ENCODE data around the gene GAA. TPM values are rescaled to one million over a fixed set of nuclear protein-coding genes. Genes with fewer than 3 reads are reported as not detected.
"Not testable (repeated sequence)": the region's sequence is repeated elsewhere in the genome, so short reads cannot be mapped to it uniquely, and the experiment has no call there.

Gene GAA
- total RNA-seq, 5 donors from 2014 or later (not counting 1 experiment from before 2014, with no cell fraction given): 32.0 to 47.2 (median 42.1) TPM

GRCh38 chr17:80090164-80090563 is 11.2 kb upstream of the GAA start:
- H3K4me3 ChIP-seq (ENCODE audit: control insufficient read depth in 1 of 2, extremely low read depth in 1 of 2, low read length in 1 of 2); H3K4me1 Mint-ChIP-seq; H3K27me3 Mint-ChIP-seq; H3K27ac ChIP-seq (ENCODE audit: low read length); DNase-seq; H3K9me3 Mint-ChIP-seq; H3K4me3 Mint-ChIP-seq; H3K27ac Mint-ChIP-seq; H3K4me1 ChIP-seq (ENCODE audit: control insufficient read depth in 1 of 2, extremely low read depth in 1 of 2, insufficient read depth in 2 of 2, low read length in 2 of 2); H3K36me3 ChIP-seq (ENCODE audit: control insufficient read depth in 2 of 2, extremely low read depth in 1 of 2, insufficient read depth in 1 of 2, low read length in 1 of 2); POLR2A ChIA-PET; H3K36me3 Mint-ChIP-seq; ATAC-seq (replicated peaks in 1 of 4); H3K9me3 ChIP-seq: not testable (repeated sequence)
- CTCF ChIA-PET: interaction anchor here in 1 of 2 donors (1.2 kb wide), 1 partner anchor 11 kb away, joined by 4 read pairs; the partner anchor contains the start of gene GAA
- peaks cover 0 to 24% of the 10 kb centered on the region in 2 experiments for H3K27me3 ChIP-seq (replicated peaks in 1 of 2; ENCODE audit: control insufficient read depth in 2 of 2, extremely low read depth in 1 of 2, insufficient read depth in 2 of 2, low read length in 1 of 2)
- WGBS (ENCODE audit: insufficient coverage): 89% methylated on average over 39 of the region's 44 CpGs

GRCh38 chr17:80091376-80091775 is 10.0 kb upstream of the GAA start:
- no peak for DNase-seq
- no peak overlapping the region for H3K4me3 Mint-ChIP-seq
- no peak overlapping the region for H3K27ac ChIP-seq (ENCODE audit: low read length)
- no peaks in the 10 kb centered on the region for H3K36me3 ChIP-seq (ENCODE audit: control insufficient read depth in 2 of 2, extremely low read depth in 1 of 2, insufficient read depth in 1 of 2, low read length in 1 of 2)
- ChIA-PET POLR2A (no interaction called here), CTCF (no interaction called here)
- no peaks in the 10 kb centered on the region for H3K9me3 Mint-ChIP-seq
- no peaks in the 10 kb centered on the region for H3K36me3 Mint-ChIP-seq
- no peaks in the 10 kb centered on the region for H3K4me1 ChIP-seq (ENCODE audit: control insufficient read depth in 1 of 2, extremely low read depth in 1 of 2, insufficient read depth in 2 of 2, low read length in 2 of 2)
- no peak overlapping the region for H3K27ac Mint-ChIP-seq
- peaks cover 0 to 21% of the 10 kb centered on the region in 2 experiments for H3K27me3 ChIP-seq (replicated peaks in 1 of 2; ENCODE audit: control insufficient read depth in 2 of 2, extremely low read depth in 1 of 2, insufficient read depth in 2 of 2, low read length in 1 of 2)
- no peaks in the 10 kb centered on the region for H3K9me3 ChIP-seq
- H3K4me3 ChIP-seq (ENCODE audit: control insufficient read depth in 1 of 2, extremely low read depth in 1 of 2, low read length in 1 of 2): no peak overlapping the region
- no peaks in the 10 kb centered on the region for H3K4me1 Mint-ChIP-seq
- no peak for ATAC-seq (replicated peaks in 1 of 4)
- no CpG with 5 or more reads among the region's 4 CpGs for WGBS (ENCODE audit: insufficient coverage)
- H3K27me3 Mint-ChIP-seq: peaks cover 0 to 5% of the 10 kb centered on the region in 2 donors

- H3K9me3 Mint-ChIP-seq: no peaks in the 10 kb centered on the region
- CTCF ChIA-PET: no interaction called here
- H3K9me3 ChIP-seq: no peaks in the 10 kb centered on the region
- ATAC-seq (replicated peaks in 1 of 4) (no peak), DNase-seq (no peak)
- H3K27ac ChIP-seq (ENCODE audit: low read length): no peak overlapping the region
- no peak overlapping the region for H3K27ac Mint-ChIP-seq
- H3K4me1 Mint-ChIP-seq: peaks cover 0 to 2% (median 0%) of the 10 kb centered on the region in 3 donors
- no peaks in the 10 kb centered on the region for H3K4me1 ChIP-seq (ENCODE audit: control insufficient read depth in 1 of 2, extremely low read depth in 1 of 2, insufficient read depth in 2 of 2, low read length in 2 of 2)
- POLR2A ChIA-PET: no interaction called here
- H3K4me3 Mint-ChIP-seq: no peak overlapping the region
- H3K36me3 ChIP-seq (ENCODE audit: control insufficient read depth in 2 of 2, extremely low read depth in 1 of 2, insufficient read depth in 1 of 2, low read length in 1 of 2): no peaks in the 10 kb centered on the region
- peaks cover 0 to 2% of the 10 kb centered on the region in 2 donors for H3K27me3 Mint-ChIP-seq
- peaks cover 0 to 14% of the 10 kb centered on the region in 2 experiments for H3K27me3 ChIP-seq (replicated peaks in 1 of 2; ENCODE audit: control insufficient read depth in 2 of 2, extremely low read depth in 1 of 2, insufficient read depth in 2 of 2, low read length in 1 of 2)
- H3K36me3 Mint-ChIP-seq: no peaks in the 10 kb centered on the region
- no peak overlapping the region for H3K4me3 ChIP-seq (ENCODE audit: control insufficient read depth in 1 of 2, extremely low read depth in 1 of 2, low read length in 1 of 2)
- WGBS (ENCODE audit: insufficient coverage): 67% methylated on average over 6 of the region's 8 CpGs
Observed at GRCh38 chr17:80092959-80093358, 8.4 kb upstream of the GAA start.

- H3K36me3 Mint-ChIP-seq: no peaks in the 10 kb centered on the region
- Histone ChIP-seq H3K36me3 (ENCODE audit: control insufficient read depth in 2 of 2, extremely low read depth in 1 of 2, insufficient read depth in 1 of 2, low read length in 1 of 2) (no peaks in the 10 kb centered on the region), H3K4me1 (ENCODE audit: control insufficient read depth in 1 of 2, extremely low read depth in 1 of 2, insufficient read depth in 2 of 2, low read length in 2 of 2) (peaks cover 0 to 5% of the 10 kb centered on the region in 2 experiments), H3K9me3 (no peaks in the 10 kb centered on the region), H3K27ac (ENCODE audit: low read length) (no peak overlapping the region), H3K4me3 (ENCODE audit: control insufficient read depth in 1 of 2, extremely low read depth in 1 of 2, low read length in 1 of 2) (no peak overlapping the region), H3K27me3 (replicated peaks in 1 of 2; ENCODE audit: control insufficient read depth in 2 of 2, extremely low read depth in 1 of 2, insufficient read depth in 2 of 2, low read length in 1 of 2) (peaks cover 0 to 13% of the 10 kb centered on the region in 2 experiments)
- H3K4me3 Mint-ChIP-seq: no peak overlapping the region
- WGBS (ENCODE audit: insufficient coverage): 91% methylated on average over 36 of the region's 37 CpGs
- H3K4me1 Mint-ChIP-seq: peaks cover 3 to 11% (median 7%) of the 10 kb centered on the region in 3 donors
- POLR2A ChIA-PET: no interaction called here
- H3K9me3 Mint-ChIP-seq: no peaks in the 10 kb centered on the region
- DNase-seq (no peak), ATAC-seq (replicated peaks in 1 of 4) (no peak)
- peaks cover 0 to 2% of the 10 kb centered on the region in 2 donors for H3K27me3 Mint-ChIP-seq
- H3K27ac Mint-ChIP-seq: no peak overlapping the region
- CTCF ChIA-PET: interaction anchor here in 1 of 2 donors (0.6 kb wide), 1 partner anchor 53 kb away, joined by 4 read pairs; no protein-coding TSS in a partner anchor
Observed at GRCh38 chr17:80095038-80095843, 6.1 kb upstream of the GAA start.

GRCh38 chr17:80095844-80096475 is 5.4 kb upstream of the GAA start:
- 83% methylated on average over 16 of the region's 16 CpGs for WGBS (ENCODE audit: insufficient coverage)
- H3K9me3 ChIP-seq: no peaks in the 10 kb centered on the region
- Mint-ChIP-seq H3K9me3 (no peaks in the 10 kb centered on the region), H3K4me1 (peaks cover 11 to 18% (median 15%) of the 10 kb centered on the region in 3 donors), H3K27me3 (no peaks in the 10 kb centered on the region), H3K36me3 (no peaks in the 10 kb centered on the region), H3K27ac (no peak overlapping the region), H3K4me3 (no peak overlapping the region)
- H3K4me3 ChIP-seq (ENCODE audit: control insufficient read depth in 1 of 2, extremely low read depth in 1 of 2, low read length in 1 of 2): no peak overlapping the region
- ATAC-seq (replicated peaks in 1 of 4): no peak
- DNase-seq: no peak
- no peak overlapping the region for H3K27ac ChIP-seq (ENCODE audit: low read length)
- POLR2A ChIA-PET: no interaction called here
- H3K4me1 ChIP-seq (ENCODE audit: control insufficient read depth in 1 of 2, extremely low read depth in 1 of 2, insufficient read depth in 2 of 2, low read length in 2 of 2): peaks cover 0 to 13% of the 10 kb centered on the region in 2 experiments
- CTCF ChIA-PET: interaction anchor here in 1 of 2 donors (0.6 kb wide), 1 partner anchor 52 kb away, joined by 4 read pairs; no protein-coding TSS in a partner anchor
- no peaks in the 10 kb centered on the region for H3K36me3 ChIP-seq (ENCODE audit: control insufficient read depth in 2 of 2, extremely low read depth in 1 of 2, insufficient read depth in 1 of 2, low read length in 1 of 2)
- peaks cover 0 to 13% of the 10 kb centered on the region in 2 experiments for H3K27me3 ChIP-seq (replicated peaks in 1 of 2; ENCODE audit: control insufficient read depth in 2 of 2, extremely low read depth in 1 of 2, insufficient read depth in 2 of 2, low read length in 1 of 2)

- ATAC-seq (replicated peaks in 1 of 4): no peak
- Histone ChIP-seq H3K27me3 (replicated peaks in 1 of 2; ENCODE audit: control insufficient read depth in 2 of 2, extremely low read depth in 1 of 2, insufficient read depth in 2 of 2, low read length in 1 of 2) (peaks cover 0 to 13% of the 10 kb centered on the region in 2 experiments), H3K27ac (ENCODE audit: low read length) (no peak overlapping the region), H3K4me1 (ENCODE audit: control insufficient read depth in 1 of 2, extremely low read depth in 1 of 2, insufficient read depth in 2 of 2, low read length in 2 of 2) (peaks cover 0 to 14% of the 10 kb centered on the region in 2 experiments), H3K4me3 (ENCODE audit: control insufficient read depth in 1 of 2, extremely low read depth in 1 of 2, low read length in 1 of 2) (no peak overlapping the region), H3K9me3 (no peaks in the 10 kb centered on the region), H3K36me3 (ENCODE audit: control insufficient read depth in 2 of 2, extremely low read depth in 1 of 2, insufficient read depth in 1 of 2, low read length in 1 of 2) (no peaks in the 10 kb centered on the region)
- no peak for DNase-seq
- ChIA-PET POLR2A (no interaction called here), CTCF (no interaction called here)
- no peaks in the 10 kb centered on the region for H3K36me3 Mint-ChIP-seq
- no peak overlapping the region for H3K4me3 Mint-ChIP-seq
- H3K4me1 Mint-ChIP-seq: peaks cover 12 to 19% (median 15%) of the 10 kb centered on the region in 3 donors
- 77% methylated on average over 9 of the region's 12 CpGs for WGBS (ENCODE audit: insufficient coverage)
- H3K27me3 Mint-ChIP-seq: no peaks in the 10 kb centered on the region
- H3K9me3 Mint-ChIP-seq: no peaks in the 10 kb centered on the region
- no peak overlapping the region for H3K27ac Mint-ChIP-seq
Observed at GRCh38 chr17:80096561-80097021, 4.8 kb upstream of the GAA start.
